ENCODE results near the gene ADD1.

ADD1 gene

GRCh38 chr4:2843263-2843940 is at the start of gene ADD1:
Gene ADD1 (plus strand): TSS chr4:2843844. CDS start chr4:2875916, 32,072 bp downstream.
- peak; percentile 94 for DNase-seq

- DNase-seq = peak; percentile 46
Observed at GRCh38 chr4:2794486-2795299, 49.0 kb upstream of the ADD1 start.

- DNase-seq = no peak
Observed at GRCh38 chr4:2795300-2795892, 48.2 kb upstream of the ADD1 start.

- DNase-seq = peak; percentile 91
Observed at GRCh38 chr4:2795893-2796848, 47.5 kb upstream of the ADD1 start.

- no peak for DNase-seq
Observed at GRCh38 chr4:2796849-2797544, 46.6 kb upstream of the ADD1 start.

- no peak for DNase-seq
Observed at GRCh38 chr4:2797545-2798305, 45.9 kb upstream of the ADD1 start.

- DNase-seq = no peak
Observed at GRCh38 chr4:2798399-2799223, 45.0 kb upstream of the ADD1 start.

- no peak for DNase-seq
Observed at GRCh38 chr4:2799224-2799911, 44.3 kb upstream of the ADD1 start.

GRCh38 chr4:2799971-2800690 is 43.5 kb upstream of the ADD1 start:
- no peak for DNase-seq

- DNase-seq = peak; percentile 54
Observed at GRCh38 chr4:2800691-2801596, 42.7 kb upstream of the ADD1 start.

- DNase-seq = no peak
Observed at GRCh38 chr4:2802618-2803531, 40.8 kb upstream of the ADD1 start.

GRCh38 chr4:2803624-2804448 is 39.8 kb upstream of the ADD1 start:
- no peak for DNase-seq

GRCh38 chr4:2804449-2804972 is 39.1 kb upstream of the ADD1 start:
- DNase-seq = no peak

- DNase-seq = no peak
Observed at GRCh38 chr4:2804973-2805501, 38.6 kb upstream of the ADD1 start.

GRCh38 chr4:2805712-2806389 is 37.8 kb upstream of the ADD1 start:
- DNase-seq = no peak
